ENCODE data around the gene LRRD1. TPM values are rescaled to one million over a fixed set of nuclear protein-coding genes. Genes with fewer than 3 reads are reported as not detected.
"Not testable (repeated sequence)": the region's sequence is repeated elsewhere in the genome, so short reads cannot be mapped to it uniquely, and the experiment has no call there.

The LRRD1 gene
- total RNA-seq (2014; rRNA removed; shearing (Covaris generic)): not detected in 2 replicates
- polyA plus RNA-seq (2014; cell fraction: nucleus; rRNA removed): 0.07 TPM in 1 of 2 replicates, not detected in the other

- peak; percentile 76 for DNase-seq (ENCODE audit: extremely low read depth, low read depth)
These were observed at the start of gene LRRD1 for GRCh38 chr7:92178928-92179924. Gene LRRD1 (minus strand): TSS chr7:92179142. CDS start chr7:92165202, 13,940 bp downstream.

GRCh38 chr7:92228742-92229141, 49.8 kb upstream of the LRRD1 start:
- no peak for DNase-seq (ENCODE audit: extremely low read depth, low read depth)

- DNase-seq (ENCODE audit: extremely low read depth, low read depth): no peak
These were observed 49.2 kb upstream of the LRRD1 start for GRCh38 chr7:92228100-92228499.

- DNase-seq (ENCODE audit: extremely low read depth, low read depth): no peak
These were observed 48.0 kb upstream of the LRRD1 start for GRCh38 chr7:92226981-92227380.

- DNase-seq (ENCODE audit: extremely low read depth, low read depth): no peak
These were observed 42.8 kb upstream of the LRRD1 start for GRCh38 chr7:92221766-92222165.

- DNase-seq (ENCODE audit: extremely low read depth, low read depth): no peak
These were observed 27.7 kb upstream of the LRRD1 start for GRCh38 chr7:92206672-92207071.

GRCh38 chr7:92205987-92206386, 27.0 kb upstream of the LRRD1 start:
- DNase-seq (ENCODE audit: extremely low read depth, low read depth): no peak

- no peak for DNase-seq (ENCODE audit: extremely low read depth, low read depth)
These were observed 21.8 kb upstream of the LRRD1 start for GRCh38 chr7:92200791-92201190.

- no peak for DNase-seq (ENCODE audit: extremely low read depth, low read depth)
These were observed 13.4 kb upstream of the LRRD1 start for GRCh38 chr7:92192326-92192725.

GRCh38 chr7:92189246-92189645, 10.3 kb upstream of the LRRD1 start:
- not testable (repeated sequence) for DNase-seq (ENCODE audit: extremely low read depth, low read depth)

GRCh38 chr7:92184294-92184693, 5.4 kb upstream of the LRRD1 start:
- not testable (repeated sequence) for DNase-seq (ENCODE audit: extremely low read depth, low read depth)

- DNase-seq (ENCODE audit: extremely low read depth, low read depth): no peak
These were observed 1.6 kb downstream of the LRRD1 start for GRCh38 chr7:92177362-92177761.

GRCh38 chr7:92169529-92169928, 9.4 kb downstream of the LRRD1 start:
- DNase-seq (ENCODE audit: extremely low read depth, low read depth): not testable (repeated sequence)

- no peak for DNase-seq (ENCODE audit: extremely low read depth, low read depth)
These were observed 17.7 kb downstream of the LRRD1 start for GRCh38 chr7:92161271-92161670.

GRCh38 chr7:92158660-92159575, 20.0 kb downstream of the LRRD1 start:
- DNase-seq (ENCODE audit: extremely low read depth, low read depth): no peak

GRCh38 chr7:92156990-92157389, 22.0 kb downstream of the LRRD1 start:
- no peak for DNase-seq (ENCODE audit: extremely low read depth, low read depth)

GRCh38 chr7:92155108-92155739, 23.7 kb downstream of the LRRD1 start:
- no peak for DNase-seq (ENCODE audit: extremely low read depth, low read depth)

GRCh38 chr7:92150450-92151017, 28.4 kb downstream of the LRRD1 start:
- DNase-seq (ENCODE audit: extremely low read depth, low read depth): no peak

- no peak for DNase-seq (ENCODE audit: extremely low read depth, low read depth)
These were observed 29.2 kb downstream of the LRRD1 start for GRCh38 chr7:92149736-92150239.

Data from NCI-H460 (cell line).